Measurements from ENCODE around the gene CEBPE.

Gene CEBPE

DNA sequence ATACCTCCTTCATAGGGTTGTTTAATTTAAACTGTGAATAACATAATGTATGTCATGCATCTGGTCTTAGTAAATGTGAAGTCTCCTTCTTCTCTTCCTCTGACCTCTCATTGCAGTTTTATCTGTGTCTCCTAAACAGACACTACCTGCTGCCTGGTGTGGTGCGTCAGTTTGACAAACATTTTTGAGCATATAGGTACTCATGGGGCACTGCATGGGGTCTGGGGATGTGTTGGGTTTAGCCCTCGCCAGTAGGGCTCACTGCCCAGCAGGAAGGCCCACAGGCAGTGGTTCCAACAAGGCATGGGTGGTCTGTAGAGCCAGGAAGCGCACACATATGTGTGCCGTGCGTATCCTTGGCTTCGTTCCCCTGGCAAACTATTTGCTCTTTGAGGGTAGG is 3.0 kb upstream of the CEBPE start:
- Histone ChIP-seq H3F3A (ENCODE audit: insufficient read depth, low read length) (no peaks in the 10 kb centered on the region), H3K27ac (ENCODE audit: low read depth, low read length, poor library complexity, severe bottlenecking) (no peak overlapping the region), H3K4me3 (ENCODE audit: low read depth, low read length, poor library complexity, severe bottlenecking) (no peak overlapping the region), H3K79me2 (ENCODE audit: insufficient read depth, low read length) (no peaks in the 10 kb centered on the region), H3K9me2 (ENCODE audit: low read depth, low read length) (no peaks in the 10 kb centered on the region), H3K4me2 (ENCODE audit: low read length) (no peak overlapping the region), H2AFZ (ENCODE audit: low read length) (no peak overlapping the region), H3K27me3 (ENCODE audit: insufficient read depth, low read length) (no peaks in the 10 kb centered on the region), H3K36me3 (ENCODE audit: insufficient read depth, low read length) (no peaks in the 10 kb centered on the region), H3K9me3 (ENCODE audit: low read length) (no peaks in the 10 kb centered on the region), H4K20me1 (ENCODE audit: insufficient read depth, low read length) (no peaks in the 10 kb centered on the region), H3K4me1 (ENCODE audit: insufficient read depth, low read length, severe bottlenecking) (peaks cover 24% of the 10 kb centered on the region), H3K9ac (ENCODE audit: low read length) (no peak overlapping the region)
- no peak for TF ChIP-seq EZH2 (IDR thresholded peaks at IDR 0.05; ENCODE audit: borderline replicate concordance, low read length)
- TF ChIP-seq, protein P1, sequence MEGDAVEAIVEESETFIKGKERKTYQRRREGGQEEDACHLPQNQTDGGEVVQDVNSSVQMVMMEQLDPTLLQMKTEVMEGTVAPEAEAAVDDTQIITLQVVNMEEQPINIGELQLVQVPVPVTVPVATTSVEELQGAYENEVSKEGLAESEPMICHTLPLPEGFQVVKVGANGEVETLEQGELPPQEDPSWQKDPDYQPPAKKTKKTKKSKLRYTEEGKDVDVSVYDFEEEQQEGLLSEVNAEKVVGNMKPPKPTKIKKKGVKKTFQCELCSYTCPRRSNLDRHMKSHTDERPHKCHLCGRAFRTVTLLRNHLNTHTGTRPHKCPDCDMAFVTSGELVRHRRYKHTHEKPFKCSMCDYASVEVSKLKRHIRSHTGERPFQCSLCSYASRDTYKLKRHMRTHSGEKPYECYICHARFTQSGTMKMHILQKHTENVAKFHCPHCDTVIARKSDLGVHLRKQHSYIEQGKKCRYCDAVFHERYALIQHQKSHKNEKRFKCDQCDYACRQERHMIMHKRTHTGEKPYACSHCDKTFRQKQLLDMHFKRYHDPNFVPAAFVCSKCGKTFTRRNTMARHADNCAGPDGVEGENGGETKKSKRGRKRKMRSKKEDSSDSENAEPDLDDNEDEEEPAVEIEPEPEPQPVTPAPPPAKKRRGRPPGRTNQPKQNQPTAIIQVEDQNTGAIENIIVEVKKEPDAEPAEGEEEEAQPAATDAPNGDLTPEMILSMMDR (IDR thresholded peaks at IDR 0.05; ENCODE audit: low read length): no peak

DNA sequence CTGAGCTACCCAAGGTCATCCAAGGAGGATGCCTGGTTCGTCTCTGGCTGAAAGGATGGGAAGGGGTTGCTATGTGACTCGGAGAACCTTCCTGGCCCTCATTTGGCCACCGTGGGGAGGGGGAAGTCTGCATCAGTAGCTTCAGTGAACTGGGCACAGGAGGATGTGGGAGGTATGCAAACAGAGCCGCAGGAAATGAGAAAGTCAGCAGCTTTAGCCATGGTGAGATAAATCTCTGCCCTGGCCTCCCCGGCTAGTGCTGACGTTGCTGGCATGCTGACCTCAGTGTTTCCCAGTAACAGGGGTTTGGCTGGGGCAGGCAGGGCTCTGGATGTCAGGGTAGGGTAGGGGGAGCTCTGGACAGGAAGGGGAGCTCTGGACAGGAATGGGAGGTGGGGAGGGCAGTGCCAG is 2.3 kb upstream of the CEBPE start:
- no peak for TF ChIP-seq EZH2 (IDR thresholded peaks at IDR 0.05; ENCODE audit: borderline replicate concordance, low read length)
- TF ChIP-seq, protein P1 (IDR thresholded peaks at IDR 0.05; ENCODE audit: low read length): no peak
- Histone ChIP-seq H3K27me3 (ENCODE audit: insufficient read depth, low read length) (no peaks in the 10 kb centered on the region), H3K9me2 (ENCODE audit: low read depth, low read length) (no peaks in the 10 kb centered on the region), H3K27ac (ENCODE audit: low read depth, low read length, poor library complexity, severe bottlenecking) (no peak overlapping the region), H3K9me3 (ENCODE audit: low read length) (no peaks in the 10 kb centered on the region), H2AFZ (ENCODE audit: low read length) (no peak overlapping the region), H4K20me1 (ENCODE audit: insufficient read depth, low read length) (no peaks in the 10 kb centered on the region), H3K4me3 (ENCODE audit: low read depth, low read length, poor library complexity, severe bottlenecking) (no peak overlapping the region), H3K4me2 (ENCODE audit: low read length) (no peak overlapping the region), H3K4me1 (ENCODE audit: insufficient read depth, low read length, severe bottlenecking) (peaks cover 24% of the 10 kb centered on the region), H3K79me2 (ENCODE audit: insufficient read depth, low read length) (no peaks in the 10 kb centered on the region), H3F3A (ENCODE audit: insufficient read depth, low read length) (no peaks in the 10 kb centered on the region), H3K9ac (ENCODE audit: low read length) (no peak overlapping the region), H3K36me3 (ENCODE audit: insufficient read depth, low read length) (no peaks in the 10 kb centered on the region)

DNA sequence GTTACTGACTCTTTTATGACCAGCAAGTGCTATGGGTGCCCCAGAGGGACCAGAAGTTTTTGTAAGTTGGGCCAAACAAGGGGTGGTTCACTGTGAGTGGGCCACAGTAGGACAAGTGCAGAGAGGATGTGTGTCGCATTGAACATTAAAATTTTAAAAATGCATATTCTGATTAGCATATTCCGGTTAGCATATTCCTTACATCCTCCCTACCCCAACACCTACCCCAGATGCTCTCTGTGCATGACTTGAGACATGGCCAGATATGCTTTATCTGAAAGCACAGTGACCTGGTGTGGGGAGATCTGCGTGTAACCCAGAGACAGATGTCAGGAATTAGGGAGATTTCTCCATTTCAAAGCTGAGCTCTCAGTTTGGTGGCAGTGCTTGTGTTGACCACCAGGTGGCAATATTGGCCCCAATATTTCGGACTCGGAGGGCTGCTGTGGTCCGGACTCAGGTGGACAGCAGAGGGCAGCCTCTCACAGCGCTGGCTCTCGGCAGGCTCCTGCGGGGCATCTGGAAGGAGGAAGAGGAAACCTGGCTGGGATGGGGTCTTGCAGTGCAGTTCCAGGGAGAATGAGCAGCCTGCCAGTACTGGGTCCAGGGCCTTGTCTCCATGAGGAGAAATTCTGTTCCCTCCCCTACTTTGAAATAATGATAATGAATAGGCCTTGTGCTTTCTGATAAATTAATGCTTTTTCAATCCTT is 1.6 kb upstream of the CEBPE start:
- H3K4me2 ChIP-seq (ENCODE audit: low read length): peak overlapping the region; percentile 55
- H3F3A ChIP-seq (ENCODE audit: insufficient read depth, low read length): no peaks in the 10 kb centered on the region
- peak overlapping the region; percentile 67 for H3K27ac ChIP-seq (ENCODE audit: low read depth, low read length, poor library complexity, severe bottlenecking)
- H3K27me3 ChIP-seq (ENCODE audit: insufficient read depth, low read length): no peaks in the 10 kb centered on the region
- TF ChIP-seq EZH2 (IDR thresholded peaks at IDR 0.05; ENCODE audit: borderline replicate concordance, low read length): no peak
- TF ChIP-seq, protein P1 (IDR thresholded peaks at IDR 0.05; ENCODE audit: low read length): peak; percentile 100
- no peaks in the 10 kb centered on the region for H3K36me3 ChIP-seq (ENCODE audit: insufficient read depth, low read length)
- no peaks in the 10 kb centered on the region for H3K9me3 ChIP-seq (ENCODE audit: low read length)
- H2AFZ ChIP-seq (ENCODE audit: low read length): peak overlapping the region; percentile 54; the same call in 1 of the 2 replicates
- H3K9ac ChIP-seq (ENCODE audit: low read length): peak overlapping the region; percentile 11; the same call in 1 of the 2 replicates
- H3K4me1 ChIP-seq (ENCODE audit: insufficient read depth, low read length, severe bottlenecking): peaks cover 24% of the 10 kb centered on the region
- no peaks in the 10 kb centered on the region for H4K20me1 ChIP-seq (ENCODE audit: insufficient read depth, low read length)
- peak overlapping the region; percentile 17 for H3K4me3 ChIP-seq (ENCODE audit: low read depth, low read length, poor library complexity, severe bottlenecking)
- H3K9me2 ChIP-seq (ENCODE audit: low read depth, low read length): no peaks in the 10 kb centered on the region
- no peaks in the 10 kb centered on the region for H3K79me2 ChIP-seq (ENCODE audit: insufficient read depth, low read length)

Data from OCI-LY1 (cell line).